ENCODE data around the gene FCHSD2. TPM values are rescaled to one million over a fixed set of nuclear protein-coding genes. Genes with fewer than 3 reads are reported as not detected.

FCHSD2 gene
- total and polyA plus RNA-seq, 2 of the 13 experiments (the other 11 are each of a cell fraction or from before 2014, with no cell fraction given), result 20.5 to 24.8 TPM

DNA sequence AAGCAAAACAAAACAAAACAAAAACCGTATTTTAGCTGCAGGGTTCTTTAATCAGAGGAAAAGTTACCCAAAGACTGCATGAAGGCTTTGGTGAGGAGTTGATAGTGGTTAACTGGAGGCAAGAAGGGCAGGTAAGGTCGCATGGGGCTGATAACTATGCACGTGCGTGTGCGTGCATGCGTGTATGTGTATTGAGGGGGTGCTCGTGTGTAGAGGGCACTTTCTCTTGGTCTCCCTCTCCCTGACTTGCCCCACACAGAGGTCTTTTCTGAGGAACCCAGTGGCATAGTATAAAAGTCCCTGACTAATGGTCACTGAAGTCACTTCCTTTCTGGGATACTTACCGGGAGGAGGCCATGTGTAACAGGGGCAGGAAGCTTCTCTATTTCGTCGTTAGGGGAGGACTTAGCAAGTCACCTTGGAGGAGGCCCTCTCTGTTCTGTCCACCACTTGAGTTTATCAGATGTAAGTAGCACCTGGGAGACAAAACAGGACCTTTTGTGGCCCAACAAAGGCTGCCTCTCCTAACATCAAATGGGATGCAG, 20.1 kb upstream of the FCHSD2 start:
- BruUV-seq (replicated peaks), result no TSS peak
- WGBS (ENCODE audit: low lambda C conversion rate), result 95% methylated on average over 10 of the region's 10 CpGs
- Histone ChIP-seq H4K20me1 (ENCODE audit: insufficient read depth, low read length) (no peaks in the 10 kb centered on the region), H3K9me3 (ENCODE audit: low read length) (no peaks in the 10 kb centered on the region), H3K4me1 (ENCODE audit: insufficient read depth, low read length) (peaks cover 97% of the 10 kb centered on the region), H3K27ac (ENCODE audit: extremely low read length, insufficient read depth, low read length) (no peak overlapping the region), H3K4me3 (replicated peaks in 1 of 3; ENCODE audit: insufficient read depth in 1 of 3, low read depth in 2 of 3, low read length in 3 of 3) (no peak overlapping the region), H3K4me2 (ENCODE audit: low read depth, low read length) (no peak overlapping the region), H3K9ac (ENCODE audit: insufficient read depth, low read depth, low read length) (no peak overlapping the region), H3K36me3 (replicated peaks in 1 of 2; ENCODE audit: control insufficient read depth in 1 of 2, insufficient read depth in 2 of 2, low read length in 2 of 2) (no peaks in the 10 kb centered on the region), H2AFZ (ENCODE audit: low read length) (no peak overlapping the region), H3K79me2 (ENCODE audit: insufficient read depth, low read length) (no peaks in the 10 kb centered on the region), H3K27me3 (ENCODE audit: control insufficient read depth in 1 of 2, insufficient read depth in 2 of 2, low read length in 2 of 2) (no peaks in the 10 kb centered on the region)
- DNase-seq (ENCODE audit: low spot score) (no peak), ATAC-seq (no peak), FAIRE-seq (no peak)
- ChIA-PET POLR2A (interaction anchor here (2.3 to 4.8 kb wide), 2 partner anchors 11 to 19 kb away, joined by 18 to 22 read pairs; partner anchors contain the start of gene FCHSD2), CTCF (ENCODE audit: low intra/inter-chr PET ratio, low total read pairs) (no interaction called here)
- no peak for TF ChIP-seq AKAP8 (CRISPR knock-in tag; IDR thresholded peaks at IDR 0.05)
- no peak for TF ChIP-seq ATF1 (CRISPR knock-in tag; IDR thresholded peaks at IDR 0.05)
- TF ChIP-seq NFE2L1 (CRISPR knock-in tag; IDR thresholded peaks at IDR 0.05; ENCODE audit: borderline replicate concordance), result no peak
- TF ChIP-seq RCOR2 (CRISPR knock-in tag; IDR thresholded peaks at IDR 0.05), result no peak
- no peak for TF ChIP-seq ISL2 (CRISPR knock-in tag; IDR thresholded peaks at IDR 0.05)
- TF ChIP-seq GATAD1 (CRISPR knock-in tag; IDR thresholded peaks at IDR 0.05), result no peak
- no peak for TF ChIP-seq SPEN (CRISPR knock-in tag; IDR thresholded peaks at IDR 0.05; ENCODE audit: low read depth)
- no peak for TF ChIP-seq NCOA5 (CRISPR knock-in tag; IDR thresholded peaks at IDR 0.05)
- TF ChIP-seq SRF (IDR thresholded peaks at IDR 0.05; ENCODE audit: low read depth, low read length), result no peak
- TF ChIP-seq, protein P1, sequence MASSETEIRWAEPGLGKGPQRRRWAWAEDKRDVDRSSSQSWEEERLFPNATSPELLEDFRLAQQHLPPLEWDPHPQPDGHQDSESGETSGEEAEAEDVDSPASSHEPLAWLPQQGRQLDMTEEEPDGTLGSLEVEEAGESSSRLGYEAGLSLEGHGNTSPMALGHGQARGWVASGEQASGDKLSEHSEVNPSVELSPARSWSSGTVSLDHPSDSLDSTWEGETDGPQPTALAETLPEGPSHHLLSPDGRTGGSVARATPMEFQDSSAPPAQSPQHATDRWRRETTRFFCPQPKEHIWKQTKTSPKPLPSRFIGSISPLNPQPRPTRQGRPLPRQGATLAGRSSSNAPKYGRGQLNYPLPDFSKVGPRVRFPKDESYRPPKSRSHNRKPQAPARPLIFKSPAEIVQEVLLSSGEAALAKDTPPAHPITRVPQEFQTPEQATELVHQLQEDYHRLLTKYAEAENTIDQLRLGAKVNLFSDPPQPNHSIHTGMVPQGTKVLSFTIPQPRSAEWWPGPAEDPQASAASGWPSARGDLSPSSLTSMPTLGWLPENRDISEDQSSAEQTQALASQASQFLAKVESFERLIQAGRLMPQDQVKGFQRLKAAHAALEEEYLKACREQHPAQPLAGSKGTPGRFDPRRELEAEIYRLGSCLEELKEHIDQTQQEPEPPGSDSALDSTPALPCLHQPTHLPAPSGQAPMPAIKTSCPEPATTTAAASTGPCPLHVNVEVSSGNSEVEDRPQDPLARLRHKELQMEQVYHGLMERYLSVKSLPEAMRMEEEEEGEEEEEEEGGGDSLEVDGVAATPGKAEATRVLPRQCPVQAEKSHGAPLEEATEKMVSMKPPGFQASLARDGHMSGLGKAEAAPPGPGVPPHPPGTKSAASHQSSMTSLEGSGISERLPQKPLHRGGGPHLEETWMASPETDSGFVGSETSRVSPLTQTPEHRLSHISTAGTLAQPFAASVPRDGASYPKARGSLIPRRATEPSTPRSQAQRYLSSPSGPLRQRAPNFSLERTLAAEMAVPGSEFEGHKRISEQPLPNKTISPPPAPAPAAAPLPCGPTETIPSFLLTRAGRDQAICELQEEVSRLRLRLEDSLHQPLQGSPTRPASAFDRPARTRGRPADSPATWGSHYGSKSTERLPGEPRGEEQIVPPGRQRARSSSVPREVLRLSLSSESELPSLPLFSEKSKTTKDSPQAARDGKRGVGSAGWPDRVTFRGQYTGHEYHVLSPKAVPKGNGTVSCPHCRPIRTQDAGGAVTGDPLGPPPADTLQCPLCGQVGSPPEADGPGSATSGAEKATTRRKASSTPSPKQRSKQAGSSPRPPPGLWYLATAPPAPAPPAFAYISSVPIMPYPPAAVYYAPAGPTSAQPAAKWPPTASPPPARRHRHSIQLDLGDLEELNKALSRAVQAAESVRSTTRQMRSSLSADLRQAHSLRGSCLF (CRISPR knock-in tag; IDR thresholded peaks at IDR 0.05; ENCODE audit: borderline replicate concordance), result no peak
- no peak for TF ChIP-seq AGO1 (IDR thresholded peaks at IDR 0.05; ENCODE audit: low read depth, low read length, poor library complexity, severe bottlenecking)
- no peak for TF ChIP-seq ZNF776 (CRISPR knock-in tag; IDR thresholded peaks at IDR 0.05)
- TF ChIP-seq ZNF460 (CRISPR knock-in tag; IDR thresholded peaks at IDR 0.05; ENCODE audit: borderline replicate concordance), result no peak
- no peak for TF ChIP-seq U2AF2 (IDR thresholded peaks at IDR 0.05; ENCODE audit: low read depth, low read length)
- TF ChIP-seq ZNF879 (CRISPR knock-in tag; IDR thresholded peaks at IDR 0.05), result no peak
- TF ChIP-seq, protein P2, sequence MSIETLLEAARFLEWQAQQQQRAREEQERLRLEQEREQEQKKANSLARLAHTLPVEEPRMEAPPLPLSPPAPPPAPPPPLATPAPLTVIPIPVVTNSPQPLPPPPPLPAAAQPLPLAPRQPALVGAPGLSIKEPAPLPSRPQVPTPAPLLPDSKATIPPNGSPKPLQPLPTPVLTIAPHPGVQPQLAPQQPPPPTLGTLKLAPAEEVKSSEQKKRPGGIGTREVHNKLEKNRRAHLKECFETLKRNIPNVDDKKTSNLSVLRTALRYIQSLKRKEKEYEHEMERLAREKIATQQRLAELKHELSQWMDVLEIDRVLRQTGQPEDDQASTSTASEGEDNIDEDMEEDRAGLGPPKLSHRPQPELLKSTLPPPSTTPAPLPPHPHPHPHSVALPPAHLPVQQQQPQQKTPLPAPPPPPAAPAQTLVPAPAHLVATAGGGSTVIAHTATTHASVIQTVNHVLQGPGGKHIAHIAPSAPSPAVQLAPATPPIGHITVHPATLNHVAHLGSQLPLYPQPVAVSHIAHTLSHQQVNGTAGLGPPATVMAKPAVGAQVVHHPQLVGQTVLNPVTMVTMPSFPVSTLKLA (IDR thresholded peaks at IDR 0.05), result no peak
- intact Hi-C loops (cut with micrococcal nuclease; ENCODE audit: unreplicated experiment) (no loop called here), in situ Hi-C loops (cut with HindIII; ENCODE audit: extremely low pct_ligation_motif_present, low pct_unique_long_range_greater_than_20kb) (no loop called here)
